WI38 (cell line): ENCODE measurements around the gene AP2A1.
"Not testable (repeated sequence)": the region's sequence is repeated elsewhere in the genome, so short reads cannot be mapped to it uniquely, and the experiment has no call there.

Experiments
- H3K4me3 ChIP-seq: 2 replicates; pipeline ENCODE4 v1.5.1; 2011; ENCODE audit warnings: low read depth, mild to moderate bottlenecking, control low read depth, low read length
- CTCF ChIP-seq: IDR thresholded peaks from 2 replicates; pipeline ENCODE4 v1.5.1; 2012; ENCODE audit warnings: low read depth, mild to moderate bottlenecking, control low read depth, low read length

AP2A1 gene

GRCh38 chr19:49766930-49767299 lies at the start of gene AP2A1:
TSS of gene AP2A1 (plus strand) at chr19:49767001. CDS start at chr19:49767134, 133 bp downstream.
- H3K4me3 ChIP-seq: peak within 1 kb of the TSS; percentile 95
- no peak for TF ChIP-seq CTCF

- no peak overlapping the region for H3K4me3 ChIP-seq
- no peak for TF ChIP-seq CTCF
Measured at GRCh38 chr19:49718511-49718910, 48.3 kb upstream of the AP2A1 start.

- TF ChIP-seq CTCF: no peak
- H3K4me3 ChIP-seq: no peak overlapping the region
Measured at GRCh38 chr19:49718991-49719390, 47.8 kb upstream of the AP2A1 start.

GRCh38 chr19:49719420-49719819 lies 47.4 kb upstream of the AP2A1 start:
- not testable (repeated sequence) for H3K4me3 ChIP-seq

- no peak for TF ChIP-seq CTCF
- H3K4me3 ChIP-seq: no peak overlapping the region
Measured at GRCh38 chr19:49727217-49728030, 39.4 kb upstream of the AP2A1 start.

- no peak overlapping the region for H3K4me3 ChIP-seq
- TF ChIP-seq CTCF: no peak
Measured at GRCh38 chr19:49730166-49730565, 36.6 kb upstream of the AP2A1 start.

GRCh38 chr19:49738268-49738667 lies 28.5 kb upstream of the AP2A1 start:
- TF ChIP-seq CTCF: no peak
- H3K4me3 ChIP-seq: no peak overlapping the region

- TF ChIP-seq CTCF: no peak
Measured at GRCh38 chr19:49739098-49739497, 27.7 kb upstream of the AP2A1 start.

More at GRCh38 chr19:49739098-49739497, 27.7 kb upstream of the AP2A1 start:
- H3K4me3 ChIP-seq: no peak overlapping the region
